ENCODE measurements around the gene FBXW5.

FBXW5 gene

DNA sequence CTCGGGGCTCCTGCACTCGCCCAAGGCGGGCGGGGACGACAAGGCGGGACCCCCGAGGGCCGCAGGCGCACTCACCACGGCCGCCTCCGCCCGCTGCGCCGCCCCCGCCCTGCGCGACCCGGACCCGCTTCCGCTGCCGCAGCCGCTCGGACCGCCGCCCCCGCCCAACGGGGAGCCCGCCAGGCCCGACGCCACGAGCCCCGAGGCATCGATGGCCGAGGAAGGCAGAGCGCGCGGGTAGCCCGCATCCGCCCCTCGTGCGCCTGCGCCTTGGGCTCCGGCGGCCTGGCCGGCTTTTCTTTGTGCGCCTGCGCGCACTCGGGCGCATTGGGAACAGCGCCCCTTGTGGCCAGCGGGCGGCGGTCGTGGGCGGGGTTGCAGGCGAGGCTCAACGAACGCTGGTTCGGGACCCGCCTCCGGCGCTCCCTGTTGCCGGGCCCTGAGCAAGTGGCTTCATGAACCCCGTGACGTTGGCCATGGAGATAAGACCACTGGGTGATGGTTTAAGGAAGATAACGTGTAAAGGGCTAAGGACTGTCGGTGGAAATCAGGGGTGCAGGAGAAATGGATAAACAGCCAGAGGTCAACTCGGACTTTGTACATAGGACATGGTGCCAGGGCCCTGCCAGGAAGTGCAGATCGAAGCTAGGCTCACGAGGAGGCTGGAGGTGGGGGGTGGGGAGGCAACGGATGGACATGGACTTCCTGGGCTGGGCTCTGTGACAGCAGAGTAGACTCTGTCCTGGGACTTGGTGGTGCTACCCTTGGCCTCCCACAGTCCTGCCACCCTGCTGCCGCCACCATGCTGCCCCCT lies at the start of gene FBXW5, which contains the start of gene C8G:
TSS of gene FBXW5 (minus strand) at position 220 of the 814 bp plus-strand sequence. CDS start 655 bp downstream, outside the sequence.
TSS of gene C8G (plus strand) at position 725 of the 814 bp plus-strand sequence. CDS start at position 803, 78 bp downstream.
- peak; percentile 93 for DNase-seq (ENCODE audit: low spot score)
- Histone ChIP-seq H3K4me3 (ENCODE audit: severe bottlenecking) (peak within 1 kb of the TSS; percentile 98), H3K36me3 (ENCODE audit: low read depth) (peaks cover 31% of the 10 kb centered on the region), H3K27ac (ENCODE audit: poor library complexity, severe bottlenecking) (peak within 1 kb of the TSS; percentile 69), H3K27me3 (ENCODE audit: insufficient read depth, poor library complexity, severe bottlenecking) (no peaks in the 10 kb centered on the region), H3K4me1 (ENCODE audit: insufficient read depth, poor library complexity, severe bottlenecking) (peaks cover 9% of the 10 kb centered on the region), H3K9me3 (ENCODE audit: severe bottlenecking) (no peaks in the 10 kb centered on the region)
- TF ChIP-seq CTCF (IDR thresholded peaks at IDR 0.05; ENCODE audit: poor library complexity, severe bottlenecking) = peak; percentile 99
- ATAC-seq (ENCODE audit: low read depth) = peak; percentile 52

GRCh38 chr9:136992819-136993369 lies 48.4 kb upstream of the FBXW5 start:
- no peak for TF ChIP-seq CTCF (IDR thresholded peaks at IDR 0.05; ENCODE audit: poor library complexity, severe bottlenecking)
- Histone ChIP-seq H3K36me3 (ENCODE audit: low read depth) (peaks cover 4% of the 10 kb centered on the region; the same call in 1 of the 2 replicates), H3K27ac (ENCODE audit: poor library complexity, severe bottlenecking) (peak overlapping the region; percentile 49), H3K4me1 (ENCODE audit: insufficient read depth, poor library complexity, severe bottlenecking) (peaks cover 8% of the 10 kb centered on the region), H3K27me3 (ENCODE audit: insufficient read depth, poor library complexity, severe bottlenecking) (no peaks in the 10 kb centered on the region), H3K4me3 (ENCODE audit: severe bottlenecking) (peak overlapping the region; percentile 47), H3K9me3 (ENCODE audit: severe bottlenecking) (no peaks in the 10 kb centered on the region)
- no peak for DNase-seq (ENCODE audit: low spot score)
- no peak for ATAC-seq (ENCODE audit: low read depth)

- DNase-seq (ENCODE audit: low spot score) = peak; percentile 94
- Histone ChIP-seq H3K9me3 (ENCODE audit: severe bottlenecking) (no peaks in the 10 kb centered on the region), H3K27ac (ENCODE audit: poor library complexity, severe bottlenecking) (peak within 1 kb of the TSS; percentile 49), H3K4me3 (ENCODE audit: severe bottlenecking) (peak within 1 kb of the TSS; percentile 47), H3K27me3 (ENCODE audit: insufficient read depth, poor library complexity, severe bottlenecking) (no peaks in the 10 kb centered on the region), H3K36me3 (ENCODE audit: low read depth) (peaks cover 4% of the 10 kb centered on the region; the same call in 1 of the 2 replicates), H3K4me1 (ENCODE audit: insufficient read depth, poor library complexity, severe bottlenecking) (peaks cover 6% of the 10 kb centered on the region)
- peak; percentile 73 for ATAC-seq (ENCODE audit: low read depth)
- no peak for TF ChIP-seq CTCF (IDR thresholded peaks at IDR 0.05; ENCODE audit: poor library complexity, severe bottlenecking)
Observed at GRCh38 chr9:136991993-136992818, 47.7 kb upstream of the FBXW5 start, which contains the start of gene PAXX. PAXX (plus strand) TSS chr9:136992422; CDS start chr9:136992444, 22 bp downstream.

GRCh38 chr9:136990242-136990911 lies 45.8 kb upstream of the FBXW5 start:
- peaks cover 4% of the 10 kb centered on the region for H3K27me3 ChIP-seq (ENCODE audit: insufficient read depth, poor library complexity, severe bottlenecking)
- no peak overlapping the region for H3K4me3 ChIP-seq (ENCODE audit: severe bottlenecking)

More at GRCh38 chr9:136990242-136990911, 45.8 kb upstream of the FBXW5 start:
- TF ChIP-seq CTCF (IDR thresholded peaks at IDR 0.05; ENCODE audit: poor library complexity, severe bottlenecking) = no peak
- ATAC-seq (ENCODE audit: low read depth) (no peak), DNase-seq (ENCODE audit: low spot score) (no peak)
- H3K9me3 ChIP-seq (ENCODE audit: severe bottlenecking) = no peaks in the 10 kb centered on the region
- H3K27ac ChIP-seq (ENCODE audit: poor library complexity, severe bottlenecking) = no peak overlapping the region
- no peaks in the 10 kb centered on the region for H3K4me1 ChIP-seq (ENCODE audit: insufficient read depth, poor library complexity, severe bottlenecking)
- peaks cover 4% of the 10 kb centered on the region; the same call in 1 of the 2 replicates for H3K36me3 ChIP-seq (ENCODE audit: low read depth)

Measured in RWPE2 (cell line).